HEK293 (cell line): ENCODE measurements around the gene CPXM2.

ENCODE experiments used
- CTCF ChIP-seq: fragments of 450-650 bp; formaldehyde crosslinking; IDR thresholded peaks from 2 replicates; pipeline ENCODE4 v1.5.1; 2016; ENCODE audit warnings: missing biosample characterization, missing genetic modification characterization
- GLIS1 ChIP-seq: fragments of 450-650 bp; formaldehyde crosslinking; IDR thresholded peaks from 2 replicates; pipeline ENCODE4 v1.5.1; 2016; ENCODE audit warnings: missing biosample characterization, missing genetic modification characterization
- ZNF274 ChIP-seq, 2 experiments: fragments of 200-500 bp in 1 of 2; fragments of 450-650 bp in 1 of 2; sonication (Bioruptor generic) in 1 of 2; formaldehyde crosslinking in 1 of 2; IDR thresholded peaks; 2 replicates each; pipeline versions ENCODE4 v1.5.1 to v1.6.1; 2014 to 2016; ENCODE audit warnings: borderline replicate concordance in 1 of 2, inconsistent platforms in 1 of 2, low read length in 1 of 2, missing biosample characterization in 1 of 2, missing genetic modification characterization in 1 of 2

GRCh38 chr10:123706236-123706635 is 185.4 kb downstream of the CPXM2 start:
- TF ChIP-seq CTCF (tag by site-specific recombination) (no peak), GLIS1 (tag by site-specific recombination) (no peak), ZNF274 (IDR thresholded peaks at IDR 0.05; ENCODE audit: low read length) (no peak), ZNF274 (tag by site-specific recombination; IDR thresholded peaks at IDR 0.05; ENCODE audit: borderline replicate concordance) (no peak)
